ENCODE results near the gene ECE1.

DNA sequence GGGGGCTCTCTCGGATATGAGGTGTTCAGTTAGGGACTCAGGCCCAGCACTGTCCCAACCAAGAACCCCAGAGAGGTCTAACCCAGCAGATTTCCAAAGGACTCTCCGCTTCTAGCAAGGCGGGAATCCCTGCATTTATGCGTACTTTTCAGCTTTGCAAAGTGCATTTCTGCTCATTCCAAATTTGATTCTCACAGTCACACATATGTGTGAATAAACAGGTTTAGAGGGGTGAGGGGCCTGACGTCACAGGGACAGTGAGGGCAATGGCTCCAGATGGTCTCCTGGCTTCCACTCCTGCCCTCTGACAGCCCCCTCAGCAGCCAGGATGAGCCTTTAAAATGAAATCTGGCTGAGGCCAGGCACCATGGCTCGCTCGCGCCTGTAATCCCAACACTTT lies 921 bp upstream of the ECE1 start:
- TF ChIP-seq, protein P1, sequence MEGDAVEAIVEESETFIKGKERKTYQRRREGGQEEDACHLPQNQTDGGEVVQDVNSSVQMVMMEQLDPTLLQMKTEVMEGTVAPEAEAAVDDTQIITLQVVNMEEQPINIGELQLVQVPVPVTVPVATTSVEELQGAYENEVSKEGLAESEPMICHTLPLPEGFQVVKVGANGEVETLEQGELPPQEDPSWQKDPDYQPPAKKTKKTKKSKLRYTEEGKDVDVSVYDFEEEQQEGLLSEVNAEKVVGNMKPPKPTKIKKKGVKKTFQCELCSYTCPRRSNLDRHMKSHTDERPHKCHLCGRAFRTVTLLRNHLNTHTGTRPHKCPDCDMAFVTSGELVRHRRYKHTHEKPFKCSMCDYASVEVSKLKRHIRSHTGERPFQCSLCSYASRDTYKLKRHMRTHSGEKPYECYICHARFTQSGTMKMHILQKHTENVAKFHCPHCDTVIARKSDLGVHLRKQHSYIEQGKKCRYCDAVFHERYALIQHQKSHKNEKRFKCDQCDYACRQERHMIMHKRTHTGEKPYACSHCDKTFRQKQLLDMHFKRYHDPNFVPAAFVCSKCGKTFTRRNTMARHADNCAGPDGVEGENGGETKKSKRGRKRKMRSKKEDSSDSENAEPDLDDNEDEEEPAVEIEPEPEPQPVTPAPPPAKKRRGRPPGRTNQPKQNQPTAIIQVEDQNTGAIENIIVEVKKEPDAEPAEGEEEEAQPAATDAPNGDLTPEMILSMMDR (IDR thresholded peaks at IDR 0.05), result no peak
- TF ChIP-seq POLR2AphosphoS5 (IDR thresholded peaks at IDR 0.05) (no peak), EP300 (IDR thresholded peaks at IDR 0.05; ENCODE audit: low read depth) (no peak)

All from transverse colon (tissue), 4 donors.